ENCODE measurements around the gene FUCA1.

Gene FUCA1

DNA sequence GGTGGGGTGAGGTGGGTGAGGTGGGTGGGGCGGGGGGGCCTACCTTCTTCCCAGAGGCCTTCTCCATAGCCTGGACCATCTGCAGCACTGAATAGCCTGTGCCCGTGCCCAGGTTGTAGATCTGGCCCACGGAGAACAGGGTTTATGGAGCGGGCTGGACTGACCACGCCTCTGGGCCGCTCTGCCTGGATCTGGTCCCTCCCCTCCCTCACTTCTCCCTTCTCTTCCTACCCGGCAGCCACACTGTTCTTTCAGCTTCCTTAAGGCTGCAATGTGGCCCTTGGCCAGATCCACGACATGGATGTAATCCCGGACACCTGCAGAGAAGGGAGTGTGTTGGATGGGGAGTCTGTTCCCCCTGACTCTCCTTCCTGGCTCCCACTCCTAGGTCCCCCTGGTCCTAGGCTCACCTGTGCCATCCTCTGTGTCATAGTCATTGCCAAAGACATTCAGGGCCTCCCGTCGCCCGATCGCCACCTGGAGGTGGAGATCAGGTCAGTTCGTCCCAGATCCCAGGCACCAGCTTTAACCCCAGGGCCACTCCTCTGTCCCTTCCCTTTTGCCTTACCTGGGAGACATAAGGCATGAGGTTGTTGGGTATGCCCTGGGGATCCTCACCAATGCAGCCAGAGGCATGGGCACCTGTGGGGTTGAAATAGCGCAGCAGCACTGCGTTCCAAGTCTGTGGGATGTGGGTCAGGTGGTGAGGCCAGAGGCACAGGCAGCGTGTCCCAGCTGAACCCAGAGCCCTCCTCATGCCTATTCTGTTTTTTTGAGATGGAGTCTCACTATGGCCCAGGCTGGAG lies 71.4 kb downstream of the FUCA1 start:
- TF ChIP-seq FOXM1 (IDR thresholded peaks at IDR 0.05; ENCODE audit: borderline replicate concordance, low read depth) (no peak), ZBTB7A (IDR thresholded peaks at IDR 0.05; ENCODE audit: low read depth) (no peak), CREB1 (IDR thresholded peaks at IDR 0.05; ENCODE audit: low read depth) (no peak), TEAD4 (IDR thresholded peaks at IDR 0.05) (no peak), EP300 (IDR thresholded peaks at IDR 0.05; ENCODE audit: borderline replicate concordance) (no peak), CEBPB (IDR thresholded peaks at IDR 0.05) (no peak), EGR1 (IDR thresholded peaks at IDR 0.05) (no peak), TAF1 (IDR thresholded peaks at IDR 0.05; ENCODE audit: low read depth) (no peak)
- TF ChIP-seq, protein P1, sequence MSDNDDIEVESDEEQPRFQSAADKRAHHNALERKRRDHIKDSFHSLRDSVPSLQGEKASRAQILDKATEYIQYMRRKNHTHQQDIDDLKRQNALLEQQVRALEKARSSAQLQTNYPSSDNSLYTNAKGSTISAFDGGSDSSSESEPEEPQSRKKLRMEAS (IDR thresholded peaks at IDR 0.05) = no peak
- TF ChIP-seq, protein P2, sequence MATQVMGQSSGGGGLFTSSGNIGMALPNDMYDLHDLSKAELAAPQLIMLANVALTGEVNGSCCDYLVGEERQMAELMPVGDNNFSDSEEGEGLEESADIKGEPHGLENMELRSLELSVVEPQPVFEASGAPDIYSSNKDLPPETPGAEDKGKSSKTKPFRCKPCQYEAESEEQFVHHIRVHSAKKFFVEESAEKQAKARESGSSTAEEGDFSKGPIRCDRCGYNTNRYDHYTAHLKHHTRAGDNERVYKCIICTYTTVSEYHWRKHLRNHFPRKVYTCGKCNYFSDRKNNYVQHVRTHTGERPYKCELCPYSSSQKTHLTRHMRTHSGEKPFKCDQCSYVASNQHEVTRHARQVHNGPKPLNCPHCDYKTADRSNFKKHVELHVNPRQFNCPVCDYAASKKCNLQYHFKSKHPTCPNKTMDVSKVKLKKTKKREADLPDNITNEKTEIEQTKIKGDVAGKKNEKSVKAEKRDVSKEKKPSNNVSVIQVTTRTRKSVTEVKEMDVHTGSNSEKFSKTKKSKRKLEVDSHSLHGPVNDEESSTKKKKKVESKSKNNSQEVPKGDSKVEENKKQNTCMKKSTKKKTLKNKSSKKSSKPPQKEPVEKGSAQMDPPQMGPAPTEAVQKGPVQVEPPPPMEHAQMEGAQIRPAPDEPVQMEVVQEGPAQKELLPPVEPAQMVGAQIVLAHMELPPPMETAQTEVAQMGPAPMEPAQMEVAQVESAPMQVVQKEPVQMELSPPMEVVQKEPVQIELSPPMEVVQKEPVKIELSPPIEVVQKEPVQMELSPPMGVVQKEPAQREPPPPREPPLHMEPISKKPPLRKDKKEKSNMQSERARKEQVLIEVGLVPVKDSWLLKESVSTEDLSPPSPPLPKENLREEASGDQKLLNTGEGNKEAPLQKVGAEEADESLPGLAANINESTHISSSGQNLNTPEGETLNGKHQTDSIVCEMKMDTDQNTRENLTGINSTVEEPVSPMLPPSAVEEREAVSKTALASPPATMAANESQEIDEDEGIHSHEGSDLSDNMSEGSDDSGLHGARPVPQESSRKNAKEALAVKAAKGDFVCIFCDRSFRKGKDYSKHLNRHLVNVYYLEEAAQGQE (IDR thresholded peaks at IDR 0.05; ENCODE audit: low read depth) = no peak

- TF ChIP-seq TAF1 (IDR thresholded peaks at IDR 0.05; ENCODE audit: low read depth) (no peak), CREB1 (IDR thresholded peaks at IDR 0.05; ENCODE audit: low read depth) (no peak), FOXM1 (IDR thresholded peaks at IDR 0.05; ENCODE audit: borderline replicate concordance, low read depth) (no peak)
- TF ChIP-seq, protein P2 (IDR thresholded peaks at IDR 0.05; ENCODE audit: low read depth) = no peak
These were observed 72.2 kb downstream of the FUCA1 start for GRCh38 chr1:23795676-23796465.
